PC-3 (cell line): ENCODE measurements around the gene CCDC167.

Source experiments
- EZH2 ChIP-seq: fragments of 300-600 bp; sonication (generic); IDR thresholded peaks from one replicate; pipeline ENCODE4 v1.6.1; 2017; ENCODE audit warnings: antibody characterized with exemption, mild to moderate bottlenecking, low read length; ENCODE audit not compliant: unreplicated experiment
- TF ChIP-seq, protein P1 (sequence below): fragments of 300-600 bp; sonication (generic); conservative IDR thresholded peaks from 2 replicates; pipeline ENCODE4 v1.5.1; 2017; ENCODE audit warnings: antibody characterized with exemption, low read depth, mild to moderate bottlenecking, low read length

DNA sequence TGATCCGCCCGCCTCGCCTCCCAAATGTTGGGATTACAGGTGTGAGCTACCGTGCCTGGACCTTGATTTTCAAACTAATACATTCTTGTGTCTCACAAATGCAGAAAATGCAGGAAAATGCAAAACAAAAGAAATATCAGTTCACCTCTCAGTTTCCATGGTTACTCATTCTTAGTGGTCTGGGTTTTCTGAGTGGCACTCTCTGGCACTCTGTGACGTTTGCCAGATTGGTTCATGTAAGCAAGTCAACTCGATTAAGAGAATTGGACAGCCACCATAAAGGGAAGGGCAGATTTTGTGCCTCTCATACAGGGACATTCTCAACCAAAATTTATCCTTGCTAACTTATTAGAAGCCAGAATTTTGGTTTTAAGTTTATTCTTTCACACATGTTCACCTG, 58.0 kb downstream of the CCDC167 start:
- TF ChIP-seq, protein P1, sequence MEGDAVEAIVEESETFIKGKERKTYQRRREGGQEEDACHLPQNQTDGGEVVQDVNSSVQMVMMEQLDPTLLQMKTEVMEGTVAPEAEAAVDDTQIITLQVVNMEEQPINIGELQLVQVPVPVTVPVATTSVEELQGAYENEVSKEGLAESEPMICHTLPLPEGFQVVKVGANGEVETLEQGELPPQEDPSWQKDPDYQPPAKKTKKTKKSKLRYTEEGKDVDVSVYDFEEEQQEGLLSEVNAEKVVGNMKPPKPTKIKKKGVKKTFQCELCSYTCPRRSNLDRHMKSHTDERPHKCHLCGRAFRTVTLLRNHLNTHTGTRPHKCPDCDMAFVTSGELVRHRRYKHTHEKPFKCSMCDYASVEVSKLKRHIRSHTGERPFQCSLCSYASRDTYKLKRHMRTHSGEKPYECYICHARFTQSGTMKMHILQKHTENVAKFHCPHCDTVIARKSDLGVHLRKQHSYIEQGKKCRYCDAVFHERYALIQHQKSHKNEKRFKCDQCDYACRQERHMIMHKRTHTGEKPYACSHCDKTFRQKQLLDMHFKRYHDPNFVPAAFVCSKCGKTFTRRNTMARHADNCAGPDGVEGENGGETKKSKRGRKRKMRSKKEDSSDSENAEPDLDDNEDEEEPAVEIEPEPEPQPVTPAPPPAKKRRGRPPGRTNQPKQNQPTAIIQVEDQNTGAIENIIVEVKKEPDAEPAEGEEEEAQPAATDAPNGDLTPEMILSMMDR: no peak
- no peak for TF ChIP-seq EZH2
